K562 (cell line): ENCODE data around the gene FKBP8. TPM values are rescaled to one million over a fixed set of nuclear protein-coding genes. Genes with fewer than 3 reads are reported as not detected.

Experiments used
- ATAC-seq: fragments of 200-7000 bp; cut with Tn5 transposase; 3 replicates; pipeline ENCODE4 v1.9.1; 2020; ENCODE audit warnings: moderate library complexity
- BruUV-seq: library from RNA; stranded (reverse); fragments of 400-500 nt; replicated peaks from 2 replicates; lab custom pipeline; 2021; lab: Mats Ljungman, UMichigan
- CTCF ChIA-PET: fragments of 300-600 bp; formaldehyde crosslinking; extraction: SDS; loops from one replicate; lab custom pipeline; 2021; ENCODE audit warnings: low intra/inter-chr PET ratio; lab: Yijun Ruan, JAX
- POLR2A ChIA-PET: fragments of 300-600, 350-650 bp; sonication (Branson Sonifier 250); formaldehyde crosslinking; extraction: SDS; loops from one replicate; lab custom pipeline; 2021; ENCODE audit warnings: antibody characterized with exemption, inconsistent platforms; lab: Yijun Ruan, JAX
- DNase-seq, 4 experiments: peaks; one replicate each; pipeline versions ENCODE4 v3.0.0 to v3.0.0-alpha.2; 2011 to 2018; ENCODE audit warnings: low spot score in 3 of 4, mixed read lengths in 3 of 4; ENCODE audit errors: extremely low read depth in 1 of 4
- FAIRE-seq: peaks from 2 replicates; lab custom pipeline; 2011; peaks lifted over from hg19 to GRCh38; lab: Jason Lieb, UNC
- H2AFZ ChIP-seq: 2 replicates; pipeline ENCODE4 v1.6.0; 2011; ENCODE audit warnings: low read depth, low read length, control low read depth, inconsistent platforms
- H3K27ac ChIP-seq: fragments of 200-600 bp; 3 replicates; pipeline ENCODE4 v1.8.0; 2011; ENCODE audit warnings: low read depth, mild to moderate bottlenecking, control low read depth, inconsistent platforms, low read length, moderate library complexity, mixed read lengths; ENCODE audit errors: extremely low read depth
- H3K27me3 ChIP-seq, 2 experiments: fragments of 300-600 bp in 1 of 2; 2 replicates in 1 of 2; 3 replicates in 1 of 2; pipeline versions ENCODE4 v1.6.0 to v1.8.0; 2011; ENCODE audit warnings: inconsistent platforms in 2 of 2, low read length in 2 of 2, mild to moderate bottlenecking in 1 of 2, mixed read lengths in 1 of 2, moderate library complexity in 1 of 2; ENCODE audit not compliant: control insufficient read depth in 2 of 2, insufficient read depth in 2 of 2
- H3K36me3 ChIP-seq: fragments of 300-600 bp; 3 replicates; pipeline ENCODE4 v1.8.0; 2011; ENCODE audit warnings: mild to moderate bottlenecking, low read length, inconsistent platforms; ENCODE audit not compliant: control insufficient read depth, insufficient read depth
- H3K4me1 ChIP-seq, 2 experiments: fragments of 200-600 bp in 1 of 2; replicated peaks in 1 of 2; 2 replicates in 1 of 2; 3 replicates in 1 of 2; pipeline versions ENCODE4 v1.5.1 to v1.8.0; 2011; ENCODE audit warnings: inconsistent platforms in 2 of 2, low read length in 2 of 2, mild to moderate bottlenecking in 1 of 2, mixed read lengths in 1 of 2, moderate library complexity in 1 of 2; ENCODE audit not compliant: control insufficient read depth in 2 of 2, insufficient read depth in 2 of 2
- H3K4me2 ChIP-seq: 2 replicates; pipeline ENCODE4 v1.6.1; 2011; ENCODE audit warnings: low read length, control low read depth, inconsistent platforms, mixed read lengths; ENCODE audit not compliant: insufficient read depth
- H3K4me3 ChIP-seq: fragments of 200-600 bp; sonication (generic), shearing (Covaris generic); 2 replicates; pipeline ENCODE4 v1.5.1; 2016; ENCODE audit warnings: control low read depth, inconsistent platforms
- H3K79me2 ChIP-seq: fragments of 200-600 bp; 3 replicates; pipeline ENCODE4 v1.8.0; 2011; ENCODE audit warnings: low read length, inconsistent platforms; ENCODE audit not compliant: control insufficient read depth, insufficient read depth
- H3K9ac ChIP-seq, 2 experiments: 2 replicates each; pipeline versions ENCODE4 v1.6.0 to v1.6.1; 2011; ENCODE audit warnings: low read depth in 2 of 2, low read length in 2 of 2, control low read depth in 1 of 2, inconsistent platforms in 1 of 2, mild to moderate bottlenecking in 1 of 2, mixed read lengths in 1 of 2; ENCODE audit not compliant: insufficient read depth in 1 of 2
- H3K9me1 ChIP-seq: one replicate; pipeline ENCODE4 v1.6.0; 2011; ENCODE audit warnings: inconsistent platforms, mild to moderate bottlenecking, low read length, moderate library complexity; ENCODE audit not compliant: control insufficient read depth, insufficient read depth
- H3K9me3 ChIP-seq: replicated peaks from 2 replicates; pipeline ENCODE4 v1.5.1; 2011; ENCODE audit warnings: low read depth, low read length, inconsistent platforms; ENCODE audit not compliant: control insufficient read depth, insufficient read depth
- H4K20me1 ChIP-seq: replicated peaks from 2 replicates; pipeline ENCODE4 v1.6.1; 2011; ENCODE audit warnings: low read length, inconsistent platforms, mixed read lengths; ENCODE audit not compliant: control insufficient read depth, insufficient read depth
- BRD4 ChIP-seq: fragments of 200-600 bp; sonication (generic); IDR thresholded peaks from 2 replicates; pipeline ENCODE4 v1.6.1; 2017; ENCODE audit warnings: inconsistent platforms
- CHCHD3 ChIP-seq: fragments of 250-450 bp; sonication (Bioruptor Pico); IDR thresholded peaks from 2 replicates; pipeline ENCODE4 v2.1.2; 2022; ENCODE audit warnings: mild to moderate bottlenecking
- CSDE1 ChIP-seq, 2 experiments: fragments of 450-650 bp; IDR thresholded peaks; 2 replicates each; pipeline ENCODE4 v1.6.1; 2016; ENCODE audit warnings: mild to moderate bottlenecking in 1 of 2
- CXXC5 ChIP-seq: fragments of 250-450 bp; sonication (Bioruptor Pico); IDR thresholded peaks from 2 replicates; pipeline ENCODE4 v1.8.0; 2022; ENCODE audit warnings: inconsistent platforms, mild to moderate bottlenecking, moderate library complexity
- ETV1 ChIP-seq: fragments of 450-650 bp; conservative IDR thresholded peaks from 2 replicates; pipeline ENCODE4 v1.6.1; 2016; ENCODE audit warnings: missing genetic modification characterization, control low read depth, low read depth, missing compliant biosample characterization
- FOXJ3 ChIP-seq: sonication (generic); formaldehyde crosslinking; IDR thresholded peaks from 2 replicates; pipeline ENCODE4 v1.4.0; 2020; ENCODE audit warnings: mild to moderate bottlenecking, missing genetic modification reagents
- GABPA ChIP-seq: fragments of 200-800 bp; sonication (Bioruptor generic); conservative IDR thresholded peaks from 2 replicates; pipeline ENCODE4 v1.6.1; 2016; ENCODE audit warnings: low read depth, missing genetic modification characterization, missing compliant biosample characterization
- KDM5B ChIP-seq: fragments of 200-600 bp; sonication (generic); IDR thresholded peaks from 2 replicates; pipeline ENCODE4 v1.6.1; 2012; ENCODE audit warnings: low read depth, mild to moderate bottlenecking, moderate library complexity, low read length, control low read depth, inconsistent platforms; ENCODE audit not compliant: insufficient replicate concordance
- MAFF ChIP-seq: IDR thresholded peaks from 2 replicates; pipeline ENCODE4 v1.6.1; 2012; ENCODE audit warnings: low read length, improper control_type of control experiment
- MTA1 ChIP-seq: fragments of 450-650 bp; IDR thresholded peaks from 2 replicates; pipeline ENCODE4 v1.6.1; 2017; ENCODE audit warnings: borderline replicate concordance
- NFXL1 ChIP-seq: fragments of 450-650 bp; formaldehyde crosslinking; IDR thresholded peaks from 2 replicates; pipeline ENCODE4 v1.4.0; 2021; ENCODE audit warnings: mild to moderate bottlenecking
- PCBP2 ChIP-seq: fragments of 200-400 bp; formaldehyde crosslinking; IDR thresholded peaks from 2 replicates; pipeline ENCODE4 v1.6.1; 2018; ENCODE audit warnings: low read length, low read depth, mild to moderate bottlenecking, moderate library complexity; ENCODE audit not compliant: poor library complexity, severe bottlenecking
- PHB2 ChIP-seq: fragments of 450-650 bp; IDR thresholded peaks from 2 replicates; pipeline ENCODE4 v1.6.1; 2017; ENCODE audit warnings: low read depth
- SAFB2 ChIP-seq: fragments of 200-400 bp; formaldehyde crosslinking; IDR thresholded peaks from 2 replicates; pipeline ENCODE4 v1.6.1; 2018; ENCODE audit warnings: borderline replicate concordance, low read length, low read depth, moderate library complexity; ENCODE audit not compliant: severe bottlenecking
- ZBTB1 ChIP-seq: sonication (generic); formaldehyde crosslinking; IDR thresholded peaks from 2 replicates; pipeline ENCODE4 v1.8.1; 2023; ENCODE audit warnings: missing genetic modification reagents, low read depth, mild to moderate bottlenecking, borderline replicate concordance
- ZNF175 ChIP-seq: fragments of 200-800 bp; sonication (Bioruptor generic); IDR thresholded peaks from 2 replicates; pipeline ENCODE4 v1.6.1; 2016; ENCODE audit warnings: low read depth, mild to moderate bottlenecking, missing genetic modification characterization, missing compliant biosample characterization
- ZNF24 ChIP-seq: fragments of 450-650 bp; IDR thresholded peaks from 2 replicates; pipeline ENCODE4 v1.6.1; 2016
- ZNF707 ChIP-seq: fragments of 250-450 bp; sonication (Bioruptor Pico); conservative IDR thresholded peaks from 2 replicates; pipeline ENCODE4 v1.8.0; 2022; ENCODE audit warnings: inconsistent platforms, mild to moderate bottlenecking, moderate library complexity
- ZNF75A ChIP-seq: fragments of 450-650 bp; formaldehyde crosslinking; IDR thresholded peaks from 2 replicates; pipeline ENCODE4 v1.4.0; 2020; ENCODE audit warnings: mild to moderate bottlenecking
- ZNF79 ChIP-seq: fragments of 250-450 bp; sonication (Bioruptor Pico); IDR thresholded peaks from 2 replicates; pipeline ENCODE4 v1.4.0; 2020; ENCODE audit warnings: low read depth, mild to moderate bottlenecking, moderate library complexity
- WGBS: fragments of 100-300 bp; shearing (Covaris generic); methylation state at CpG from one replicate; pipeline ENCODE4 v1.1.6; 2016; ENCODE audit warnings: low coverage, mixed read lengths; ENCODE audit not compliant: insufficient coverage; ENCODE audit errors: missing lambda C conversion rate; 5-methylcytosine and 5-hydroxymethylcytosine counted together
- in situ Hi-C: fragments of 300-500 bp; cut with MboI; formaldehyde crosslinking; loops from 4 replicates; pipeline ENCODE4 v1.15.0; 2018; ENCODE audit warnings: inconsistent platforms, mixed read lengths
- intact Hi-C: fragments of 100-400 bp; cut with micrococcal nuclease; formaldehyde crosslinking; loops from 2 replicates; pipeline ENCODE4 v1.14.2; 2022
- polyA plus RNA-seq, 8 experiments: library from polyadenylated mRNA; depleted of rRNA in 4 of 8; stranded (reverse) in 5 of 8; unstranded in 3 of 8; fragments of >200 nt; fragmentation: Nextera tagmentation in 2 of 8; fragmentation: Illumina TruSeq in 1 of 8; extraction: Ambion mirVana in 2 of 8; extraction: Trizol in 1 of 8; gene quantifications; 2 replicates each; pipeline versions ENCODE4 v1.2.1 to v1.2.3, GENCODE V29; 2011 to 2014; ENCODE audit warnings: inconsistent platforms in 1 of 8, missing spikeins in 1 of 8
- total RNA-seq, 7 experiments: library from RNA; depleted of rRNA in 6 of 7; stranded (reverse); fragments of >200 nt in 6 of 7; fragmentation: Illumina TruSeq in 2 of 7; extraction: Trizol in 2 of 7; gene quantifications; 2 replicates each; pipeline versions ENCODE4 v1.2.1 to v1.2.3, GENCODE V29; 2011 to 2021; ENCODE audit warnings: low replicate concordance in 1 of 7
- TF ChIP-seq, protein P1 (sequence below): fragments of 450-650 bp; IDR thresholded peaks from 2 replicates; pipeline ENCODE4 v1.6.1; 2016; ENCODE audit warnings: missing biosample characterization, missing genetic modification characterization
- TF ChIP-seq, protein P2 (sequence below): fragments of 250-450 bp; sonication (Bioruptor Pico); IDR thresholded peaks from 2 replicates; pipeline ENCODE4 v1.8.0; 2021; ENCODE audit warnings: borderline replicate concordance, mild to moderate bottlenecking, moderate library complexity; ENCODE audit not compliant: poor library complexity, severe bottlenecking

Gene FKBP8
- total and polyA plus RNA-seq, 9 of the 15 experiments (the other 6 are each of a cell fraction or from before 2014, with no cell fraction given), result 0.46 to 236 (median 104) TPM

DNA sequence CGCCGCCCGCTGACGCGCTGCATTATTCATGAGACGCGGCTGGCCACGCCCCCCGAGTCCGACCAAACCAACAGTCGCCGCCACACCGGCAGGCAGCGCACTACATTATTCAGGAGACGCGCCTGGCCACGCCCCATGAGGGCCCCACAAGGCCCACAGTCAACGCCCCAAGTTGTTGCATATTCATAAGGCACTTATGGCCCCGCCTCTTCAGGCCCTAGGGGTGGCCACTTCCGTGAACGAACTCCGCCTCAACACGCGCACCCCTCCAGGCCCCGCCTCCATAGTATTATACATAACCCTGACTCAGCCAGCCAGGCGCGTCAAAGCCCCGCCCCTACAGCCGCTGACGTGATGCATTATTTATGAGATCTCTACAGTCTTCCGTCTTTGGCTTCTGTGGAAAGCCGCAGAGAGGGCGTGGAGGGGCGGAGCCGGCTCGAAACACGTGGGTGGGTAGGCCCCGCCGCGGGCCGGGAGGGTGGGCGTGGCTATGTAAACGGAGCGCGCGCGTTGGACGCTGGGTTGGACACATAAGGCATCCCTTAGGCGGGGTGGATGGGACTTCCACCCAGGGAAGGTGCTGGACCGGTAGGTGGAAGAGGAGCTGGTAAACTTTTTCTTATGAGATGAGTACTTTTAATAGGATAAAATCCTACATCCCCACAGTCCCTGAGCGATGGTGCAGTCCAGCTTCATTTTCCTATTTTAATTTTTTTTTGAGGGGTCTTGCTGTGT is 21.1 kb downstream of the FKBP8 start:
- WGBS, result under 1% methylated on average over 38 of the region's 51 CpGs
- H3K36me3 ChIP-seq, result peaks cover 7% of the 10 kb centered on the region
- H3K4me1 ChIP-seq, result peaks cover 11 to 34% of the 10 kb centered on the region in 2 experiments
- peak overlapping the region; percentile 73 for H2AFZ ChIP-seq
- peak overlapping the region; percentile 97 for H3K27ac ChIP-seq
- ATAC-seq (peak; percentile 93), FAIRE-seq (peak; percentile 99), DNase-seq (peak; percentile 95 to 100 (median 96))
- peaks cover 11% of the 10 kb centered on the region; the same call in 1 of the 2 replicates for H4K20me1 ChIP-seq
- peak overlapping the region; percentile 95 to 100 for H3K9ac ChIP-seq
- H3K4me2 ChIP-seq, result peak overlapping the region; percentile 98
- CTCF ChIA-PET, result no interaction called here
- intact Hi-C loops, result loop anchor here (2.0 to 5.0 kb wide), 3 partner anchors 23 to 50 kb away; partner anchors contain the start of genes KXD1 and UBA52
- H3K4me3 ChIP-seq, result peak overlapping the region; percentile 95
- POLR2A ChIA-PET, result interaction anchor here (0.6 to 7.0 kb wide), 5 partner anchors 14 to 1140 kb away, joined by 3 to 84 read pairs (median 3); no protein-coding TSS in a partner anchor
- no TSS peak for BruUV-seq
- no peaks in the 10 kb centered on the region for H3K27me3 ChIP-seq
- in situ Hi-C loops, result no loop called here
- H3K9me3 ChIP-seq, result no peaks in the 10 kb centered on the region
- peaks cover 9% of the 10 kb centered on the region for H3K9me1 ChIP-seq
- peaks cover 46% of the 10 kb centered on the region for H3K79me2 ChIP-seq
- TF ChIP-seq NFXL1 (CRISPR knock-in tag) (no peak), ZNF707 (CRISPR knock-in tag) (no peak), KDM5B (peak; percentile 78), SAFB2 (no peak), CXXC5 (CRISPR knock-in tag) (peak; percentile 67), GABPA (tag) (peak; percentile 52; the same call in 1 of the 2 replicates), ZNF175 (CRISPR knock-in tag) (no peak), ZBTB1 (CRISPR knock-in tag) (no peak), FOXJ3 (no peak), PHB2 (no peak), CHCHD3 (CRISPR knock-in tag) (no peak), ETV1 (tag) (no peak), CSDE1 (IDR thresholded peaks at IDR 0.05) (no peak), MAFF (no peak), MTA1 (no peak), PCBP2 (no peak), ZNF79 (no peak), BRD4 (no peak), ZNF24 (0 out of 2 replicates have a peak, but pooled peaks have one; percentile 16), ZNF75A (CRISPR knock-in tag) (no peak)
- TF ChIP-seq, protein P1, sequence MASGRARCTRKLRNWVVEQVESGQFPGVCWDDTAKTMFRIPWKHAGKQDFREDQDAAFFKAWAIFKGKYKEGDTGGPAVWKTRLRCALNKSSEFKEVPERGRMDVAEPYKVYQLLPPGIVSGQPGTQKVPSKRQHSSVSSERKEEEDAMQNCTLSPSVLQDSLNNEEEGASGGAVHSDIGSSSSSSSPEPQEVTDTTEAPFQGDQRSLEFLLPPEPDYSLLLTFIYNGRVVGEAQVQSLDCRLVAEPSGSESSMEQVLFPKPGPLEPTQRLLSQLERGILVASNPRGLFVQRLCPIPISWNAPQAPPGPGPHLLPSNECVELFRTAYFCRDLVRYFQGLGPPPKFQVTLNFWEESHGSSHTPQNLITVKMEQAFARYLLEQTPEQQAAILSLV, result peak; percentile 50; the same call in 1 of the 2 replicates
- TF ChIP-seq, protein P2, sequence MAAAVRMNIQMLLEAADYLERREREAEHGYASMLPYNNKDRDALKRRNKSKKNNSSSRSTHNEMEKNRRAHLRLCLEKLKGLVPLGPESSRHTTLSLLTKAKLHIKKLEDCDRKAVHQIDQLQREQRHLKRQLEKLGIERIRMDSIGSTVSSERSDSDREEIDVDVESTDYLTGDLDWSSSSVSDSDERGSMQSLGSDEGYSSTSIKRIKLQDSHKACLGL (CRISPR knock-in tag), result no peak
